Tongue (tissue), 2 donors: ENCODE measurements around the gene TANGO2. TPM values are rescaled to one million over a fixed set of nuclear protein-coding genes. Genes with fewer than 3 reads are reported as not detected.

Experiments used
- DNase-seq: peaks from one replicate; pipeline ENCODE4 v3.0.0-alpha.2; 2015
- total RNA-seq: library from RNA; depleted of rRNA; stranded (reverse); fragments of >200 nt; gene quantifications from one replicate; pipeline ENCODE4 v1.2.3, GENCODE V29; 2014

Gene TANGO2
- total RNA-seq, 1 donor from 2014 or later: 25.2 TPM

GRCh38 chr22:19996694-19997384 is 24.1 kb upstream of the TANGO2 start:
- no peak for DNase-seq

GRCh38 chr22:19997561-19998231 is 23.2 kb upstream of the TANGO2 start:
- DNase-seq: no peak

GRCh38 chr22:19998232-19998951 is 22.5 kb upstream of the TANGO2 start:
- DNase-seq: no peak

GRCh38 chr22:19998991-19999820 is 21.7 kb upstream of the TANGO2 start:
- no peak for DNase-seq

DNA sequence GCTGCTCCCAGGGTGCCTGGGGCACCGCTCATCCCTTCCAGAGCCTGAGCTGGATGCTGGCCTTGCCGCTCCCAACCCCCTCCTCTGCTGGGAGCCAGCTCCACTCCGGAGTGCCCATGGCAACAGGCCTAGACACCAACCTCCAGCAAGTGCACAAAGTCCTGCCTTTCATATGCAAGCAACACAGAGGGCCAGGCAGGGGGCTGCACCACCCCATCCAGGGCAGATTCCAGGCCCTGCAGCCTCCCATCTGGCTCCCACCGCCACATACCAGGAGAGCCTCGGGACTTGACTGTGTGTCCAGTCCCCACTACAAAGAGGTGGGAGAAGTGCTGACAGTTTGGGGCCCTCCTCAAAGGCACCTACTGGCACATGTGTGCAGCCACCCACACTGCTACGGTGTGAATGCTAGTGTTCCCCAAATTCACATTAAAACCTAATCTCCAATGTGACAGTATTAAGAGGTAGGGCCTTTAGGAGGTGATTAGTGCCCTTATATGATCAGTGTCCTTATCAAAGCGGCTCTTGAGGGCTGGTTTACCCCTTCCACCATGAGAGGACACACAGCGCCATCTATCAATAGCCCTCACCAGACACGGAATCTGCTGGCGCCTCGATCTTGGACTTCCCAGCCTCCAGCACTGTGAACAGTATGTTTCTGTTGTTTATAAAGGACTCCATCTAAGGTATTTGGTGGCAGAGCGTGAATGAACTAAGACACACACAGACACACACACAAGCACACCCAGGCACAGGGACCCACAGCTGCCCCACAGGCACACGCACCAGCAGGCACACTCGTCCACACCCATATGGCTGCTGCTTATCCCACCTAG is 20.4 kb upstream of the TANGO2 start:
- no peak for DNase-seq

GRCh38 chr22:20001082-20001638 is 19.8 kb upstream of the TANGO2 start:
- no peak for DNase-seq

DNA sequence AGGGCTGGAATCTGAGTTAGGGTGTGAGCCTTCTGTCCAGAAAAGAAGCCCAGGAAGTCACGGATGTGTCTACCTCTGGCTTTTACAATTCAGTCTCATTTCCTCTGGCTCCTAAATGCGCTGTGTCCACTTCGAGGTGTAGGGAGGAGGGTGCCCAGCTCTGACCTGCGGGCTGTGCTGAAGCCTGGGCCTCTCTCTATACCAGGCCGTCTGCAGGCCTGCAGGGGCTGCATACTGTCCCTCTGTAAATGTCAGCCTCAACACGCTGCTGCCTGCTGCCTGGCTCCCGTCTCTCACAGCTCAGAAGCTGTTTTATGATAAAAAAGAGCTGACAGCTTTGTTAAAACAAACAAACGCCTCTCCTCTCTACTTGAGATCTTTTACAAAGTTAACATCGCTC is 18.8 kb upstream of the TANGO2 start:
- no peak for DNase-seq

DNA sequence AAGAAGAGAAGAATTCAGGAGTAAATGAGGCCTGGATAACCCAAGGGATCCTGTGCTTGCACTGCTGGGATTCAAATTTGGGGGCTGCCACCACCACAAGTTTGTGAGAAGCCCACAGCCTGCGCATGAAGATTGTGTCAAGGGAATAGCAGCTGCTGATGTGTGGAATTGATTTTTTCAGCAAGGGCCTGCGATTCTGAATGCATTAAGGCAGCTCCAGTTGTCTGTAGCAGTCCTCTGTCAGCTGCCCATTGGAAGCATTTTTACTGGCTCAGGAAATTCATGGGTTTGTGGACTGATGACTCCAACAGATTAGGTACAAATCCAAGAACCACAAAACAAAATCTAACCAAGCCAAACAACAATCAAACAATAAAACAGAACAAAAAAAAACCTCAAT is 18.3 kb upstream of the TANGO2 start:
- DNase-seq: peak; percentile 83

DNA sequence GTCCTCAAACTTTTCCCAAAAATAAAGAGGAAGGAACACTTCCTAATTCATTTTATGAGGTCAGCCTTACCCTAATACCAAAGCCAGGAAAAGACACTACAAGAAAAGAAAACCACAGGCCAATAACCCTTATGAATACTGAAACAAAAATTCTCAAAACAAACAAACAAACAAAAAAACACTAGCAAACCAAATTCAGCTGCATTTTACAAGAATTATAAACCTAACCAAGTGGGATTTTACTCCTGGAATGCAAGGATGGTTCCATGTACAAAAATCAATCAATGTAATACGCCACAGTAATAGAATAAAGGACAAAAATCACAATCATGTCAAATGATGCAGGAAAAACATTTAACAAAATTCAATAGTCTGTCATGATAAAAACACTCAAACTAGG is 17.6 kb upstream of the TANGO2 start:
- no peak for DNase-seq

- DNase-seq: no peak
Observed at GRCh38 chr22:20004464-20004863, 16.4 kb upstream of the TANGO2 start.

DNA sequence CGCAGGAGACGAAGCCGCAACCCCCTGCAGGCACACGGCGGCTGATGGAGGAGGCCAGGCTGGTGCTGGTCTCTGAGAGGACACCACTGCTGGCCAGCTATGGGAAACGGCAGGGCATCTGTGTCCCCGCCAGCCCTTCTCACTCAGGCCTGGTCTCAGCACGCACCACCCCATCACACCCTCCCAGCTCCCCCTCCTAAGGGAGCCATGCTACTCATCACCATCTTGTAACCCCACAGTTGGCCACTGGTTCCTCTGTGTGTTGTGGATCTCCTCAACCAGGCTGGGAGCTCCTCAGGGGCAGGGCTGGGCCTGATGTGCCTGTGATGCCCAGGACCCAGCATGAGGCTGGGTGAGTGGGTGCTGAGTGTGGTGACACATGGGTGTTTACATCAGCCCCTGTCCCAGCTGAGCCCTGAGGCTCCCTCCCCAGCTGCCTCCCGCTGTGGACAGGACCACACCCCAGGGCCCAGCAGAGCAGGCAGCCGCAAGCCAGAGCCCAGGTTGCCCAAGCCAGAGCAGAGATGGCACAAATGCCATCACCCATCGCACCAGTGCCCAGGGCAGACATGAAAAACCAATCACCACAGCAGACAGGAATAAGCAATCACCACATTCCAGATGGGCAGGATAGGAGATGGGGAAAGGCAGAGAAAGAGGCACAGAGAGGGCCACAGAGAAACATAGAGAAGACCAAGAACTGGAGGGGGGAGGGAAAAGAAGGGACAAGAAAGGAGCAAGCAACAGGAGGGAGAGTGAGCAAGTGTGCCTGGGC is 12.5 kb upstream of the TANGO2 start:
- no peak for DNase-seq

GRCh38 chr22:20009018-20009491 is 11.9 kb upstream of the TANGO2 start:
- DNase-seq: no peak

- DNase-seq: no peak
Observed at GRCh38 chr22:20009582-20010306, 11.2 kb upstream of the TANGO2 start.

GRCh38 chr22:20010307-20011122 is 10.4 kb upstream of the TANGO2 start:
- no peak for DNase-seq

DNA sequence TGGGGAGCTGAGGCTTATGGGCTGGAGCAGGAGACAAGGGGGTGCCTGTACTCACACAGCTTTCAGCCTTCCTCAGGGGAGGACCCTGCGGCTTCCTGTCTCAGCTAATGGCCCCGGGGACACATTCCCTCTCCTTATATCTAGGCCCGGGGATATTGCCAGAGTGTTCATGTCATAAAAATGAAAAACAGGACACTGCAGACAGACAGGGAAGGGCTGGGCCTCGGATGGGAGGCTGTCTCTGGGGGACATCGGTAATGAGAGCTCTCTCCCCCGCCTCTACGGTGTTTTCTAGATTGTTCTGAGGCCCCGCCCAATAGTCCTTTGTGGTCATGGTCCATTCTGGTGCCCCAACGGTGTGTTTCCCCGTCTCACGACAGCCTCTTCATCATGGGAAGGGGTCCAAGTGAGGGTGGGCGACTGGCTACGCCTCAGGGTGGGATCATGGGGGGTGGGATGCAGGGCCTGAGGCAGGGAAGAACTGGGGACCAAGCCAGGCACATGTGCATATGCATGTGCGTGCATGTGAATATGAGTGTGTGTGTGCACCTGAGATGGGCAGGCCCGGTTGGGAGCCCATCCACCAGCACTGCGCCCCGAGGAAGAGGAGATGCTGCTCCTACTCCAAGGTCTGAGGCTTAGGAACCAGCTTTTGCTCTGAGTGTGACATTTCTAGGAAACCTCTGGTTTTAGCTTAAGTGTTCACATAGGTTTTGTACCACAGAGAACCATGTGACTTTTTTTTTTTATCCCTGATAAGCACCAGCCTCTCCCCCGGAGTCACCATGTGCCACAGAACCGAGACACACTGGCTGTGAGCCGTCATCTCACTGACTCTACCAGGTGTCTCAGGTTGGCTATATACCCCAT is 9.6 kb upstream of the TANGO2 start:
- DNase-seq: no peak

GRCh38 chr22:20011993-20012740 is 8.7 kb upstream of the TANGO2 start:
- no peak for DNase-seq
